Pancreas (tissue), 10 donors: ENCODE results near the gene PAQR5. TPM values are rescaled to one million over a fixed set of nuclear protein-coding genes. Genes with fewer than 3 reads are reported as not detected.

Source experiments
- ATAC-seq, 4 donors: fragments of 200-7000 bp; cut with Tn5 transposase; one replicate each; pipeline versions ENCODE4 v1.8.0 to v1.9.1; 2020; ENCODE audit warnings: mild to moderate bottlenecking in 4 of 4, moderate library complexity in 4 of 4
- DNase-seq, 6 donors: peaks; one replicate each; pipeline ENCODE4 v3.0.0-alpha.2; 2020
- FAIRE-seq: peaks from 2 replicates; lab custom pipeline; 2012; peaks lifted over from hg19 to GRCh38; lab: Jason Lieb, UNC
- H3K27ac ChIP-seq, 4 donors: fragments of 200-600 bp; sonication (generic); 1 replicate in 3 of 4; 2 replicates in 1 of 4; pipeline versions ENCODE4 v1.5.0 to v1.8.0; 2020
- H3K27me3 ChIP-seq, 4 donors: fragments of 200-600 bp; one replicate each; pipeline ENCODE4 v1.8.0; 2021
- H3K36me3 ChIP-seq, 3 donors: fragments of 200-600 bp; sonication (generic) in 1 of 3; one replicate each; pipeline versions ENCODE4 v1.5.0 to v1.8.0; 2020 to 2021
- H3K4me1 ChIP-seq, 3 donors: fragments of 200-600 bp; one replicate each; pipeline ENCODE4 v1.8.0; 2021
- H3K4me3 ChIP-seq, 4 donors: fragments of 200-600 bp; sonication (generic) in 2 of 4; one replicate each; pipeline versions ENCODE4 v1.5.0 to v1.8.0; 2020 to 2021
- H3K9me3 ChIP-seq, 4 donors: fragments of 200-600 bp; one replicate each; pipeline ENCODE4 v1.8.0; 2021
- WGBS, 2 donors: extraction: QIAGEN DNeasy Blood & Tissue Kit; methylation state at CpG; one replicate each; pipeline ENCODE4 v1.1.7; 2013; 5-methylcytosine and 5-hydroxymethylcytosine counted together
- intact Hi-C, 3 donors: fragments of 100-400 bp; cut with DNase I; formaldehyde crosslinking; loops; one replicate each; pipeline versions ENCODE4 v1.11.1 to v1.14.2; 2022
- polyA plus RNA-seq, 2 donors: library from polyadenylated mRNA; stranded (reverse); fragments of 200-250 nt; gene quantifications; one replicate each; pipeline ENCODE4 v1.2.3, GENCODE V29; 2013
- total RNA-seq, 6 donors: library from RNA; stranded (reverse); fragmentation: NEBNext Ultra II Directional in 4 of 6; extraction: Animal tissue kit (Norgen Biotek cat#: 25700) in 4 of 6; gene quantifications; one replicate each; pipeline versions ENCODE4 v1.2.1 to v1.2.4, GENCODE V29; 2021 to 2023
- TF ChIP-seq, protein P1 (sequence below), 4 donors: fragments of 200-600 bp; sonication (generic) in 3 of 4; IDR thresholded peaks; one replicate each; pipeline versions ENCODE4 v1.5.0 to v1.8.0; 2021; ENCODE audit warnings: antibody characterized with exemption in 4 of 4
- donor health status: healthy with polysubstance abuse.
- donor health status: DM: no; HTN: no; CAD: no; lungs with moderate emphysema.
- donor health status: DM: no; HTN: no; CAD: no.
- donor health status: control.
- donor health status: control.
- donor health status: Bipolar disorder and iron deficiency.
- donor health status: DM: yes; HTN: yes; CAD: no.
- donor health status: DM: no; HTN: no; CAD: no.
- donor health status: DM: no; HTN: no; CAD: no.
- donor health status: DM: yes; HTN: yes; CAD: no.

PAQR5 gene
- total and polyA plus RNA-seq, 8 donors = 5.2 to 9.4 (median 6.2) TPM

DNA sequence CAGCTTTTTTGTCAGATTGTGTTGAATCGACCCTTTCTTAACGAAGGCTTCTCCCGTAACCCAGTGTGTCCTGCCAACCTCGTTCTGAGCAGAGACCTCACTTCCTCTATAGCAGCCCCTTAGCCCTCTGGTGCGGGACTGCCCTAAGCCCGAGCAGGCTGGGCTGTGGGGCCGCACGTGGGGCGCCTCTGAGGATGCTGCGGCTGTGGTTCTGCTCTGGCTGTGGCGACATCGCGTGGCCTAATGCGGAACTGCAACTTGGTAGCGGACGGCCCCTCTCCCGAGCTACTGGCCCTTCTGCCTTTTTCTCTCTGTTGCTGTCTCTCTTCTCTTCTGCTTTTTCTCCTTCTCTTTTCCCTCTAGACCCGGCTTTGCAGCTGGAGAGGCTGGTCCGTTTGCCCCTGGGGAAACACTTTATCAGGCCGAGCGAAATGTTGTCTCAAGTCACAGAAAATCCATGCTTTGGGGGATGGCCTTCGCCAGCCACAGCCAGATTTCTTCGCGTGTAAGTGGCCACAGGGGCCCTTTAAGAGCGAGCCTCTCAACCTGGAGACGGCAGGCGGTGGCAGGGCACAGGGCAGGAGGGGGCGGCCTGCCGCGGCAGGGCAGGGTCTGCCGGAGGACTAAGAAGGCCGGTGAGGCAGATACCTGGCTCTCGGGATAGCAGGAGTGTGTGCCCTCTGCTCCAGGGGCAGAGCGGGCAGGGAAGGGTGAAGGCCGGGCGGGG lies 96.0 kb downstream of the PAQR5 start:
- TF ChIP-seq, protein P1, sequence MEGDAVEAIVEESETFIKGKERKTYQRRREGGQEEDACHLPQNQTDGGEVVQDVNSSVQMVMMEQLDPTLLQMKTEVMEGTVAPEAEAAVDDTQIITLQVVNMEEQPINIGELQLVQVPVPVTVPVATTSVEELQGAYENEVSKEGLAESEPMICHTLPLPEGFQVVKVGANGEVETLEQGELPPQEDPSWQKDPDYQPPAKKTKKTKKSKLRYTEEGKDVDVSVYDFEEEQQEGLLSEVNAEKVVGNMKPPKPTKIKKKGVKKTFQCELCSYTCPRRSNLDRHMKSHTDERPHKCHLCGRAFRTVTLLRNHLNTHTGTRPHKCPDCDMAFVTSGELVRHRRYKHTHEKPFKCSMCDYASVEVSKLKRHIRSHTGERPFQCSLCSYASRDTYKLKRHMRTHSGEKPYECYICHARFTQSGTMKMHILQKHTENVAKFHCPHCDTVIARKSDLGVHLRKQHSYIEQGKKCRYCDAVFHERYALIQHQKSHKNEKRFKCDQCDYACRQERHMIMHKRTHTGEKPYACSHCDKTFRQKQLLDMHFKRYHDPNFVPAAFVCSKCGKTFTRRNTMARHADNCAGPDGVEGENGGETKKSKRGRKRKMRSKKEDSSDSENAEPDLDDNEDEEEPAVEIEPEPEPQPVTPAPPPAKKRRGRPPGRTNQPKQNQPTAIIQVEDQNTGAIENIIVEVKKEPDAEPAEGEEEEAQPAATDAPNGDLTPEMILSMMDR (IDR thresholded peaks at IDR 0.05) = peak; percentile 92 to 98 (median 96)
- ATAC-seq (peak; percentile 75 to 96 (median 91)), FAIRE-seq (no peak), DNase-seq (peak; percentile 46 to 96 (median 80))
- Histone ChIP-seq H3K4me1 (no peaks in the 10 kb centered on the region), H3K27me3 (peaks cover 0 to 4% (median 0%) of the 10 kb centered on the region in 4 donors), H3K4me3 (no peak overlapping the region), H3K27ac (no peak overlapping the region), H3K36me3 (no peaks in the 10 kb centered on the region), H3K9me3 (no peaks in the 10 kb centered on the region)
- intact Hi-C loops = loop anchor here in 2 of 3 donors (5.0 to 10.0 kb wide), 2 partner anchors 337 to 340 kb away; no protein-coding TSS in a partner anchor
- 23 to 27% methylated on average over 36 of the region's 36 CpGs for WGBS, 2 donors

DNA sequence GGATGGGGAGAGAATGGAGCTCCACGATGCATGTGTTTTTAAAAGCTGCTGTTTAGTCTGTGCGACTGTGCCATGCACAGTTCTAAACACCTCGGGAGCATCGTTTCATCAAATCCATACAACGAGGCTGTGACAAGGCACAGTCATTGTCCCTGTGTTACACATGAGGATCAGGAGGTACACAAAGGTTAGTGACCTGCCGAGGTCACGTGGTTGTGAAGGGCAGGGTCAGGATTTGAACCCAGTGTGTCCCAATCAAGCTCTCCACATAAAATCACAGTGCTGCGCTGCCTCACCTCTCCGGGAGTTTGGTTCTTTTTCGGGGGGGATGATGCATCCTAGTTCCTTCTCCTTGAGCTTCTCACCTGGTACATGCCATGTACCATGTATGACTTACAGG lies 96.7 kb downstream of the PAQR5 start:
- TF ChIP-seq, protein P1 (IDR thresholded peaks at IDR 0.05) = no peak
- Histone ChIP-seq H3K4me3 (no peak overlapping the region), H3K9me3 (no peaks in the 10 kb centered on the region), H3K4me1 (no peaks in the 10 kb centered on the region), H3K27me3 (peaks cover 0 to 4% (median 0%) of the 10 kb centered on the region in 4 donors), H3K36me3 (no peaks in the 10 kb centered on the region), H3K27ac (no peak overlapping the region)
- FAIRE-seq (no peak), DNase-seq (no peak), ATAC-seq (no peak)
- intact Hi-C loops = loop anchor here in 2 of 3 donors (5.0 to 10.0 kb wide), 2 partner anchors 338 to 341 kb away; no protein-coding TSS in a partner anchor
- 83 to 87% methylated on average over 10 of the region's 10 CpGs for WGBS, 2 donors

DNA sequence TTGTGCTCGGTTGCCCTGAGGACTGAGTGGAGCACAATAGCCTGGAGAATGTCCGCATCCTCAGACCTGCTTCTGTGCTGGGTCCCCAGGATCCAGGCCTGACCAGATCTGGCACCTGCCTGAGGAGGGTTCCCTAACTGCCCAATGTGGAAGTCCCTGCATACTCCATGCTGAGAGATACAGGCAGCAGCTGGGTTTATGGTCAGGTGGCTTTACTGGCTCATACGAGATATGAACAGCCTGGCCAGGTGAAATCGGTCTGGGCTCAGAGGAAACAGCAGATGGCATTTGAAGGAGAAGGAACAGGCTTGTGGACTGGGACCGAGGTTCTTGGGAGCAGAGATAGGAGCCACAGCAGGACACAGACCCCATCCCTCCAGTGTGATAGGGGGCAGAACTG lies 97.3 kb downstream of the PAQR5 start:
- ATAC-seq = no peak
- Histone ChIP-seq H3K36me3 (no peaks in the 10 kb centered on the region), H3K27ac (no peak overlapping the region), H3K27me3 (peaks cover 0 to 4% (median 0%) of the 10 kb centered on the region in 4 donors), H3K4me1 (no peaks in the 10 kb centered on the region), H3K9me3 (no peaks in the 10 kb centered on the region), H3K4me3 (no peak overlapping the region)
- TF ChIP-seq, protein P1 (IDR thresholded peaks at IDR 0.05) = no peak
- 81 to 85% methylated on average over 5 of the region's 5 CpGs for WGBS, 2 donors
- intact Hi-C loops = loop anchor here in 2 of 3 donors (5.0 to 10.0 kb wide), 2 partner anchors 339 to 341 kb away; no protein-coding TSS in a partner anchor
- no peak for FAIRE-seq
- DNase-seq = no peak

DNA sequence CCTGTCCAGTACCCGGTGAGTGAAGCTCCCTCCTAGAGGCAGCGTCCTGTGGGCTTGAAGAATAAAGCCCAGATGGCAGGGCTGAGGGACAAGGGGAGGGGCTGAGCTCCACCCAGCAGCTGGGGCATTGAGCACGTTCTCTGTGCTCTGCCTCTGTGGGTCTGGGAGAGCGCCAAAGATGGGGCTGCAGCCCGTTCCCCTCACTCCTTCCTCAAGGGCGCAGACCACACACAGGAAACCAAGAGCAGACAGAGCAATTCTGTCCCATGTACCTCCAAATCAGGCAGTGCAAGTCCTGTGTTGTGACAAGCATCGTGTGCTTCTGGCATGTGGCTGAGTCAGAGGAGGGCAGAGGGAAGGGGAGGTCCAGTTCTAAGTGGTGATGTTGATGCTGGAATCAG lies 99.8 kb downstream of the PAQR5 start:
- no peaks in the 10 kb centered on the region for H3K9me3 ChIP-seq
- H3K27me3 ChIP-seq = peaks cover 0 to 4% (median 0%) of the 10 kb centered on the region in 4 donors
- no peak for FAIRE-seq

More for the DNA sequence above, 99.8 kb downstream of the PAQR5 start:
- TF ChIP-seq, protein P1 (IDR thresholded peaks at IDR 0.05) = no peak
- Histone ChIP-seq H3K27ac (no peak overlapping the region), H3K36me3 (no peaks in the 10 kb centered on the region), H3K4me1 (no peaks in the 10 kb centered on the region), H3K4me3 (no peak overlapping the region)
- no peak for DNase-seq
- WGBS, 2 donors = 77 to 88% methylated on average over 7 of the region's 7 CpGs
- ATAC-seq = no peak
- intact Hi-C loops = loop anchor here in 2 of 3 donors (5.0 to 10.0 kb wide), 2 partner anchors 341 to 344 kb away; no protein-coding TSS in a partner anchor
